Spleen (tissue), 7 donors: Measurements from ENCODE around the gene TTC28.

ENCODE experiments used
- POLR2A ChIP-seq, 3 donors: fragments of 450-650 bp; IDR thresholded peaks; one replicate each; pipeline ENCODE4 v1.5.1; 2017; ENCODE audit warnings: antibody characterized with exemption in 3 of 3, mild to moderate bottlenecking in 1 of 3
- POLR2AphosphoS5 ChIP-seq, 3 donors: sonication (generic); formaldehyde crosslinking; IDR thresholded peaks; one replicate each; pipeline ENCODE4 v1.5.1; 2017; ENCODE audit warnings: antibody characterized with exemption in 3 of 3
- TF ChIP-seq, protein P1 (sequence below), 11 experiments: fragments of 200-600 bp in 7 of 11; fragments of 450-650 bp in 4 of 11; sonication (generic) in 4 of 11; IDR thresholded peaks in 8 of 11; conservative IDR thresholded peaks in 3 of 11; 1 replicate in 7 of 11; 2 replicates in 4 of 11; pipeline versions ENCODE4 v1.4.0 to v1.8.0; 2016 to 2021; ENCODE audit warnings: antibody characterized with exemption in 11 of 11, inconsistent platforms in 4 of 11, mild to moderate bottlenecking in 1 of 11
- donor health status: DM: no; HTN: no; CAD: no; lungs with moderate emphysema.
- donor health status: DM: no; HTN: no; CAD: no.
- donor health status: DM: no; HTN: no; CAD: no.

GRCh38 chr22:28314959-28315358, 364.7 kb downstream of the TTC28 start:
- TF ChIP-seq, protein P1, sequence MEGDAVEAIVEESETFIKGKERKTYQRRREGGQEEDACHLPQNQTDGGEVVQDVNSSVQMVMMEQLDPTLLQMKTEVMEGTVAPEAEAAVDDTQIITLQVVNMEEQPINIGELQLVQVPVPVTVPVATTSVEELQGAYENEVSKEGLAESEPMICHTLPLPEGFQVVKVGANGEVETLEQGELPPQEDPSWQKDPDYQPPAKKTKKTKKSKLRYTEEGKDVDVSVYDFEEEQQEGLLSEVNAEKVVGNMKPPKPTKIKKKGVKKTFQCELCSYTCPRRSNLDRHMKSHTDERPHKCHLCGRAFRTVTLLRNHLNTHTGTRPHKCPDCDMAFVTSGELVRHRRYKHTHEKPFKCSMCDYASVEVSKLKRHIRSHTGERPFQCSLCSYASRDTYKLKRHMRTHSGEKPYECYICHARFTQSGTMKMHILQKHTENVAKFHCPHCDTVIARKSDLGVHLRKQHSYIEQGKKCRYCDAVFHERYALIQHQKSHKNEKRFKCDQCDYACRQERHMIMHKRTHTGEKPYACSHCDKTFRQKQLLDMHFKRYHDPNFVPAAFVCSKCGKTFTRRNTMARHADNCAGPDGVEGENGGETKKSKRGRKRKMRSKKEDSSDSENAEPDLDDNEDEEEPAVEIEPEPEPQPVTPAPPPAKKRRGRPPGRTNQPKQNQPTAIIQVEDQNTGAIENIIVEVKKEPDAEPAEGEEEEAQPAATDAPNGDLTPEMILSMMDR (IDR thresholded peaks at IDR 0.05 in 8 of 11, conservative IDR thresholded peaks at IDR 0.05 in 3 of 11): no peak
- TF ChIP-seq POLR2A (IDR thresholded peaks at IDR 0.05): no peak
- no peak for TF ChIP-seq POLR2AphosphoS5 (IDR thresholded peaks at IDR 0.05)
